Thoracic aorta (tissue), 2 donors: Measurements from ENCODE around the gene CCL23. TPM values are rescaled to one million over a fixed set of nuclear protein-coding genes. Genes with fewer than 3 reads are reported as not detected.
A peak's percentile ranks its signal among the peaks of the same experiment; 100 is the strongest.

Source experiments
- ATAC-seq: fragments of 150-250 bp; one replicate; pipeline ENCODE4 v1.8.0; 2017; ENCODE audit warnings: low read depth; ENCODE audit not compliant: insufficient number of reproducible peaks, low FRiP score
- DNase-seq: peaks from one replicate; pipeline ENCODE4 v3.0.0-alpha.2; 2020; ENCODE audit warnings: low spot score
- H3K27ac ChIP-seq, 2 donors: fragments of 200-600 bp; sonication (generic); 1 replicate in 1 of 2; 2 replicates in 1 of 2; pipeline ENCODE4 v1.5.1; 2016; ENCODE audit warnings: mild to moderate bottlenecking in 2 of 2, moderate library complexity in 2 of 2
- H3K27me3 ChIP-seq: fragments of 200-600 bp; sonication (generic); replicated peaks from 2 replicates; pipeline ENCODE4 v1.6.0; 2016; ENCODE audit warnings: mild to moderate bottlenecking; ENCODE audit not compliant: insufficient read depth
- H3K36me3 ChIP-seq: fragments of 200-600 bp; sonication (generic); one replicate; pipeline ENCODE4 v1.5.1; 2016
- H3K4me1 ChIP-seq, 2 donors: fragments of 200-600 bp; sonication (generic); 1 replicate in 1 of 2; 2 replicates in 1 of 2; pipeline versions ENCODE4 v1.5.1 to v1.6.0; 2016; ENCODE audit warnings: low read depth in 2 of 2, mild to moderate bottlenecking in 1 of 2; ENCODE audit not compliant: control insufficient read depth in 1 of 2
- H3K4me3 ChIP-seq: fragments of 200-600 bp; sonication (generic); 2 replicates; pipeline ENCODE4 v1.5.1; 2016; ENCODE audit warnings: mild to moderate bottlenecking
- H3K9me3 ChIP-seq: fragments of 200-600 bp; sonication (generic); 2 replicates; pipeline ENCODE4 v1.5.1; 2016
- total RNA-seq, 2 donors: library from RNA; depleted of rRNA; stranded (reverse); fragments of >200 nt; gene quantifications; one replicate each; pipeline versions ENCODE4 v1.1.0 to v1.2.3, GENCODE V29; 2016
- TF ChIP-seq, protein P1 (sequence below): fragments of 200-600 bp; sonication (generic); IDR thresholded peaks from one replicate; pipeline ENCODE4 v1.5.1; 2019; ENCODE audit warnings: antibody characterized with exemption

CCL23 gene
- total RNA-seq, 2 donors from 2014 or later, result not detected

DNA sequence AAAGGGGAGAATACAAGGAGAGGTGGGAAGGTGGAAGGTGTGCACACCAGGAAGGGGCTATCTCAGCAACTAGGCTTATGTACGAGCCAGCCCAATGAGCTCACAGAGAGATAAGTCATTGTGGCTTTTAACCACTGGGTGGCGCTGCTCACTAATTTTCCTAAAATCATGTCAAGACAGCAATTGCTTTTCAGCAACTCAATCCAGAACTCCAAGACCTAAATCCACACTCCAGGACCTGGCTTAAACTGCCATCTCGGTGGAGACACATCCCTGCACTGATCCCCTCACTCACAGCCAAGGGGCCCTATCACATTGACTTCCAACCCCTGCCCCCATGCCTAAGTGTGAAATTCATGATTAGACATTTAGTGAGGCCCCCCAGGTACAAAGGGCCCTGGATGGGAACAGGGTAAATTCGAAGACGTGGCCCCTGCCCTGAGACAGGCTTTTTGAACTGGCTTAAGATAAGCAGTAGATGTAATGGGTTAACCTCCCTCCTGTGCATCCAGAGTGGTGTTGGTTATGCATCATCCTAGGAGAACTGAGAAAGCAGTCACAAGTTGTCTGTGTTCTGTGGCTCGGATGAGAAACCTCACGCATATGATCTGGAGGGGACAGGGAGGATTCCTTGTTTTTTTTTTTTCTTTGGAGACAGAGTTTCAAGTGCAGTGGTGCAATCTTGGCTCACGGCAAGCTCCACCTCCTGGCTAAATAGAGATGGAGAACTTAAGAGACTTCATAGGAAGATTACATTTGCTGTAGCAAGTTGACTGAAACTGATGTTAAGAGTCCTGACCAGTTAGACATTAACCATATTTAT lies 48.0 kb downstream of the CCL23 start:
- TF ChIP-seq, protein P1, sequence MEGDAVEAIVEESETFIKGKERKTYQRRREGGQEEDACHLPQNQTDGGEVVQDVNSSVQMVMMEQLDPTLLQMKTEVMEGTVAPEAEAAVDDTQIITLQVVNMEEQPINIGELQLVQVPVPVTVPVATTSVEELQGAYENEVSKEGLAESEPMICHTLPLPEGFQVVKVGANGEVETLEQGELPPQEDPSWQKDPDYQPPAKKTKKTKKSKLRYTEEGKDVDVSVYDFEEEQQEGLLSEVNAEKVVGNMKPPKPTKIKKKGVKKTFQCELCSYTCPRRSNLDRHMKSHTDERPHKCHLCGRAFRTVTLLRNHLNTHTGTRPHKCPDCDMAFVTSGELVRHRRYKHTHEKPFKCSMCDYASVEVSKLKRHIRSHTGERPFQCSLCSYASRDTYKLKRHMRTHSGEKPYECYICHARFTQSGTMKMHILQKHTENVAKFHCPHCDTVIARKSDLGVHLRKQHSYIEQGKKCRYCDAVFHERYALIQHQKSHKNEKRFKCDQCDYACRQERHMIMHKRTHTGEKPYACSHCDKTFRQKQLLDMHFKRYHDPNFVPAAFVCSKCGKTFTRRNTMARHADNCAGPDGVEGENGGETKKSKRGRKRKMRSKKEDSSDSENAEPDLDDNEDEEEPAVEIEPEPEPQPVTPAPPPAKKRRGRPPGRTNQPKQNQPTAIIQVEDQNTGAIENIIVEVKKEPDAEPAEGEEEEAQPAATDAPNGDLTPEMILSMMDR, result peak; percentile 58
- ATAC-seq (peak; percentile 19), DNase-seq (peak; percentile 11)
- H3K9me3 ChIP-seq, result no peaks in the 10 kb centered on the region
- H3K4me3 ChIP-seq, result no peak overlapping the region
- no peaks in the 10 kb centered on the region for H3K27me3 ChIP-seq
- no peaks in the 10 kb centered on the region for H3K36me3 ChIP-seq
- no peak overlapping the region for H3K27ac ChIP-seq
- H3K4me1 ChIP-seq, result no peaks in the 10 kb centered on the region

DNA sequence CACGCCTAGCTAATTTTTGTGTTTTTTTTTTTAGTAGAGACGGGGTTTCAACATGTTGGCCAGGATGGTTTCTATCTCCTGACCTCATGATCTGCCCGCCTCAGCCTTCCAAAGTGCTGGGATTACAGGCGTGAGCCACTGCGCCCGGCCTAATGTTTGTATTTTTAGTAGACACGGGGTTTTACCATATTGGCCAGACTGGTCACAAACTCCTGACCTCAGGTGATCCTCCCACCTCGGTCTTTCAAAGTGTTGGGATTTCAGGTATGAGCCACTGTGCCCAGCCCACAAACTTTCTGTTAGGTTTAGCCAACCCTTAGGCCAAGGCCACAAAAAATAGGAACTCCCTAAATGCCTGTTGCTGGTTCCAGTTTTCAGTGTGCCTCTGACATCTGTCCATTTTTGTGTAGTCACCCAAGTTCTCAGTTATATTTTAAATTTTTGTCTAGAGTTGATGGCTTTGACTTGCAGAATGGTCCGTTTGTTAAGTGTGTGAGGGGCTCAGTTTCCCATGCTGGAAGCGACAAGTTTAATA lies 49.2 kb downstream of the CCL23 start:
- no peaks in the 10 kb centered on the region for H3K27me3 ChIP-seq
- H3K9me3 ChIP-seq, result no peaks in the 10 kb centered on the region
- no peak overlapping the region for H3K4me3 ChIP-seq
- TF ChIP-seq, protein P1, result no peak
- no peaks in the 10 kb centered on the region for H3K4me1 ChIP-seq
- ATAC-seq, result no peak
- no peaks in the 10 kb centered on the region for H3K36me3 ChIP-seq
- H3K27ac ChIP-seq, result no peak overlapping the region
- DNase-seq, result no peak

DNA sequence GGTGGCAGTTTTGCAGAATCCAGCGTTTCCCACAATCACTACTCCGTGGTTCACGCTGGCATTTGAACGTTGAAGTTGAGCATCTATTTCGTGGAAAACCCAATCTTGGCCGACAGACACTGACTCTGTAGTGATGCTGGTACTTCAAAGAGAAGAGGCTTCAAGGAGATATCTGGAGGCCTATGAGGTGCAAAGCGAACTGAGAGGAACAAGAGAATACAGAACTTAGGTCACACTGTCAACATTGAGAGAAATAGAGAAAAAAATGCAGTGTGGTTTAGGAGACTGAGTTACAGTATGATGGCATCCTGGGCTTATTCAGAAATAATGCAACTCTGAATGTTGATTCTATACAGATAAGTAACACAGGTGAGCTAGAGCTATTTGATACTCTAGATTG lies 52.5 kb downstream of the CCL23 start:
- H3K27me3 ChIP-seq, result no peaks in the 10 kb centered on the region
- no peaks in the 10 kb centered on the region for H3K9me3 ChIP-seq
- DNase-seq (no peak), ATAC-seq (no peak)
- H3K27ac ChIP-seq, result no peak overlapping the region
- TF ChIP-seq, protein P1, result no peak
- no peaks in the 10 kb centered on the region for H3K4me1 ChIP-seq
- H3K4me3 ChIP-seq, result no peak overlapping the region
- no peaks in the 10 kb centered on the region for H3K36me3 ChIP-seq

DNA sequence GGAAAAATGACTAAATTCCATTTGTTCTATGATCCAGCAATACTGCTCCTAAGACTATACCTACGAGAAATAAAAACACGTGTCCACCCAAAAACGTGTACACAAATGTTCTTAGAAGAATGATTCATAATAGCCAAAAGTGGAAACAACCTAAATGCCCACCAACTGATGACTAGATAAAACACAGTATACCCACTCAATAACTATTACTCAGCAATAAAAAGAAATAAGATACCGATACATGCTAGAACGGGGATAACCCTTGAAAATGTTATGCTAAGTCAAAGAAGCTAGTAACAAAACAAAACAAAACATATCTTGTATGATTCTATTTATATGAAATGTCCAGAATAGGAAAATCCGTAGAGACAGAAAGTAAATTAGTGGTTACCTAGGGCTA lies 54.1 kb downstream of the CCL23 start:
- H3K27me3 ChIP-seq, result no peaks in the 10 kb centered on the region
- no peaks in the 10 kb centered on the region for H3K4me1 ChIP-seq
- TF ChIP-seq, protein P1, result no peak
- DNase-seq (no peak), ATAC-seq (no peak)
- H3K9me3 ChIP-seq, result no peaks in the 10 kb centered on the region
- H3K27ac ChIP-seq, result no peak overlapping the region
- H3K4me3 ChIP-seq, result no peak overlapping the region
- no peaks in the 10 kb centered on the region for H3K36me3 ChIP-seq

Other genes starting within 250 kb of the CCL23 start
- gene MMP28, start 222.3 kb downstream of the CCL23 start, total RNA-seq, result 10 to 100 TPM in 1 of 2 donors, 1 to 10 TPM in 1; 4.8 to 18.5 TPM
- gene TAF15, start 208.5 kb downstream of the CCL23 start, total RNA-seq, result 10 to 100 TPM; 35.7 to 91.1 TPM
- gene HEATR9, start 149.1 kb downstream of the CCL23 start, total RNA-seq, result not detected
- gene CCL5, start 137.6 kb downstream of the CCL23 start, total RNA-seq, result 1 to 10 TPM; 6.2 to 7.1 TPM
- gene RDM1, start 87.2 kb downstream of the CCL23 start, total RNA-seq, result not detected
- gene LYZL6, start 74.3 kb downstream of the CCL23 start, total RNA-seq, result not detected
- gene CCL16, start 36.5 kb downstream of the CCL23 start, total RNA-seq, result not detected
- 10 to 100 TPM; 19.5 to 33.4 TPM for gene CCL14, start 31.2 kb downstream of the CCL23 start, total RNA-seq
- gene CCL15, start 16.4 kb downstream of the CCL23 start, total RNA-seq, result not detected
- gene CCL18, start 46.3 kb upstream of the CCL23 start, total RNA-seq, result 10 to 100 TPM in 1 of 2 donors, 1 to 10 TPM in 1; 7.7 to 22.8 TPM
- gene CCL3, start 72.2 kb upstream of the CCL23 start, total RNA-seq, result 10 to 100 TPM in 1 of 2 donors, 1 to 10 TPM in 1; 7.3 to 42.9 TPM
- gene CCL4, start 85.9 kb upstream of the CCL23 start, total RNA-seq, result 10 to 100 TPM in 1 of 2 donors, 1 to 10 TPM in 1; 5.8 to 16.5 TPM
- gene TBC1D3B, start 158.7 kb upstream of the CCL23 start, total RNA-seq, result 1 to 10 TPM in 1 of 2 donors, not detected in 1; 4.0 TPM
- 1 to 10 TPM in 1 of 2 donors, not detected in 1; 1.2 TPM for gene CCL3L1, start 178.8 kb upstream of the CCL23 start, total RNA-seq
- gene CCL4L2, start 193.1 kb upstream of the CCL23 start, total RNA-seq, result under 1 TPM in 1 of 2 donors, not detected in 1; 0.41 TPM
- under 1 TPM in 1 of 2 donors, not detected in 1; 0.63 TPM for gene TBC1D3I, start 246.6 kb upstream of the CCL23 start, total RNA-seq